Fibroblast of villous mesenchyme (primary cell): ENCODE measurements around the gene TMEM220. TPM values are rescaled to one million over a fixed set of nuclear protein-coding genes. Genes with fewer than 3 reads are reported as not detected.

Source experiments
- DNase-seq: peaks from one replicate; pipeline ENCODE4 v3.0.0-alpha.2; 2010; ENCODE audit warnings: low read depth
- H3K4me3 ChIP-seq: 2 replicates; pipeline ENCODE4 v1.5.1; 2011; ENCODE audit warnings: low read depth, mild to moderate bottlenecking, low read length
- CTCF ChIP-seq: IDR thresholded peaks from 2 replicates; pipeline ENCODE4 v1.5.1; 2012; ENCODE audit warnings: low read depth, mild to moderate bottlenecking, low read length; ENCODE audit not compliant: insufficient read depth
- total RNA-seq: library from RNA; depleted of rRNA; stranded (reverse); fragments of >200 nt; gene quantifications from 2 replicates; pipeline ENCODE4 v1.2.3, GENCODE V29; 2012

Gene TMEM220
- total RNA-seq, 1 donor = 2.6 TPM

- DNase-seq = no peak
- no peak for TF ChIP-seq CTCF
- no peak overlapping the region for H3K4me3 ChIP-seq
Observed at GRCh38 chr17:10750210-10750609, 20.4 kb upstream of the TMEM220 start.

GRCh38 chr17:10748531-10749181 is 18.8 kb upstream of the TMEM220 start:
- no peak for DNase-seq
- no peak overlapping the region for H3K4me3 ChIP-seq
- no peak for TF ChIP-seq CTCF

- no peak overlapping the region for H3K4me3 ChIP-seq
- DNase-seq = no peak
- TF ChIP-seq CTCF = no peak
Observed at GRCh38 chr17:10745231-10745630, 15.4 kb upstream of the TMEM220 start.

- H3K4me3 ChIP-seq = no peak overlapping the region
- DNase-seq = no peak
Observed at GRCh38 chr17:10744501-10745000, 14.7 kb upstream of the TMEM220 start.

GRCh38 chr17:10743316-10744009 is 13.6 kb upstream of the TMEM220 start:
- TF ChIP-seq CTCF = no peak
- peak; percentile 30 for DNase-seq
- H3K4me3 ChIP-seq = no peak overlapping the region

More at GRCh38 chr17:10744501-10745000, 14.7 kb upstream of the TMEM220 start:
- no peak for TF ChIP-seq CTCF

GRCh38 chr17:10742431-10742830 is 12.6 kb upstream of the TMEM220 start:
- TF ChIP-seq CTCF = no peak
- no peak for DNase-seq
- no peak overlapping the region for H3K4me3 ChIP-seq
